Measurements from ENCODE around the gene ADORA1.

The ADORA1 gene

DNA sequence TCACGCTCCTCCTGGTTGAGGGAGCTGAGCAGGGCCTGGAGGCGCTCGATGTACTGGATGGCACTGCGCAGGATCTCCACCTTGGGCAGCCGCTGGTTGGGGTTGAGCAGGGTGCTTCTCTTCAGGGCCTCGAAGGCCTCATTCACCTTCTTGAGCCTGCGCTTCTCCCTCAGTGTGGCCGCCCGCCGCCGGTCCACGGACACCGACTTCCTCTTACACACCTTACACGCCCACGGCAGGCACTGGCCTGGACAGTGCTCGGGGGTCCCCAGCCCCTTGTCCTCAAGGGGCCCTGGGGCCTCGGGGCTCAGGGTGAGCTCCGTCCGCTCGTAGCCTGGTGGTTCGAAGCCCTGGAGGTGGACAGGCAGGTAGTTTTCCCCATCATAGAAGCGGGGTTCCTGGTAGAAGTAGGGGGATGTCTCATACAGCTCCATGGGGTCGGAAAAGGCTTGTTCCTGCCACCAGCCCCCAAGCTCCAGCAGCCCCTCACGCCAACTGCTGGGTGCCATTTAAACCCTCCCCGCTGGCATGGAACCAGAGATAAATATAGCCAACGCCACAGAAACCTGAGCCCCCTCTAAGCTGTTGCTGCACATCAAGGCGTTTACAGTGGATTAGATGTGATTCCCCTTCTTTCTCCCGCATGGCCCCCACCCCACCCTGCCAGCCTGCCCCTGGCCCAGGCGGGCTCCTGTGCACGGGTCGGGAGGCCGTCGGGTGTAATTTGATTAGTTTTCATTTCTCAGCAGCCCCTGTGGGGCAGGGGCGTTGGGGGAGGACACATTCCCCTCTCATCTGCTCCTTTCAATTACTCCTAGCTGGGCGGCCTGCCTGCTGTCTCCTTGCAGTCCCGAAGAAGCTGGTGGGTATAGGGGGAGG, 41.8 kb upstream of the ADORA1 start, which contains the start of gene MYOG:
TSS of gene MYOG (minus strand) at position 485 of the 879 bp plus-strand sequence. CDS start at position 434, 51 bp downstream.
- Histone ChIP-seq H3K36me3 (ENCODE audit: control insufficient read depth, insufficient read depth, low read length) (no peaks in the 10 kb centered on the region), H3K27ac (ENCODE audit: low read depth, low read length) (no peak within 1 kb of the TSS), H3K4me1 (ENCODE audit: control insufficient read depth, insufficient read depth, low read length) (peaks cover 19% of the 10 kb centered on the region), H3K9ac (ENCODE audit: low read depth, low read length) (no peak within 1 kb of the TSS), H3K27me3 (ENCODE audit: control insufficient read depth, insufficient read depth, low read length) (no peaks in the 10 kb centered on the region), H3K4me3 (ENCODE audit: low read depth, low read length) (no peak within 1 kb of the TSS), H3K9me3 (ENCODE audit: control insufficient read depth, insufficient read depth, low read length) (no peaks in the 10 kb centered on the region)

DNA sequence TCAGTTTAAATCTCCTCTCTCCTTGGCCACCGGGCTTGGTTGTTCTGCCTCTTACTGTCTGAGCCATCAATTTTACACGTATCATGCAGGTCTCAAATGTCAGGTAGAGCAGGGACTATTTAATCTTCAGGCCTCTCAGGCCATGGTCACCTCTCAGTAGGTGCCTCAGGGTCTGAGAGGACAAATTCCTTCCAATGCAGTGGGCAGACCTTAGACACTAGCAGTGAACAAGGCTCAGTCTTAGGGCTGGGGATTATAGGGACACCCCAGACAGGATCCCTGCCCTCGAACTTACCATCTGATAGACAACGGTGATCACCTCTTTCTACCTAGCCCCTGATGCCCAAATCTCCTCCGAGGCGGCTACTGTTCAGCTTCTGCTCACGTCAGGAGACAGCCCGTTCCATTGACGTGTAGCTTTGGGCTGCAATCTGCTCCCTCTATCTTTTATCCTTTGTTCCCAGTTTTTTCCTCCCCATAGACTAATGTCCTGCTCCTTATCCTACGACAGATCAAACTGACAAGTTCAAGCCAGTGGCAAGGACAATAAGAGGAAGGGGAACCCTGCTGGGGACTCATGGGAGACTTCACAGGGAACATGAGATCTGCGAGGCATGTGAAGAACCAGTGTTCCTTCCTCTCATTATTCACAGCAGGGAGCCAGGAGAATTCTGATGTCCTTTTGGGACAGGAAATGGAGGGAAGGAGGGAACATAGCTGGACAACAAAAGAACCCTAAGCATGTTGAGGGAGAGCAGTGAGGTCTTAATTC, 40.3 kb upstream of the ADORA1 start:
- Histone ChIP-seq H3K4me1 (ENCODE audit: control insufficient read depth, insufficient read depth, low read length) (peaks cover 11% of the 10 kb centered on the region), H3K36me3 (ENCODE audit: control insufficient read depth, insufficient read depth, low read length) (no peaks in the 10 kb centered on the region), H3K9me3 (ENCODE audit: control insufficient read depth, insufficient read depth, low read length) (no peaks in the 10 kb centered on the region), H3K27me3 (ENCODE audit: control insufficient read depth, insufficient read depth, low read length) (no peaks in the 10 kb centered on the region), H3K4me3 (ENCODE audit: low read depth, low read length) (no peak overlapping the region), H3K9ac (ENCODE audit: low read depth, low read length) (no peak overlapping the region), H3K27ac (ENCODE audit: low read depth, low read length) (no peak overlapping the region)

DNA sequence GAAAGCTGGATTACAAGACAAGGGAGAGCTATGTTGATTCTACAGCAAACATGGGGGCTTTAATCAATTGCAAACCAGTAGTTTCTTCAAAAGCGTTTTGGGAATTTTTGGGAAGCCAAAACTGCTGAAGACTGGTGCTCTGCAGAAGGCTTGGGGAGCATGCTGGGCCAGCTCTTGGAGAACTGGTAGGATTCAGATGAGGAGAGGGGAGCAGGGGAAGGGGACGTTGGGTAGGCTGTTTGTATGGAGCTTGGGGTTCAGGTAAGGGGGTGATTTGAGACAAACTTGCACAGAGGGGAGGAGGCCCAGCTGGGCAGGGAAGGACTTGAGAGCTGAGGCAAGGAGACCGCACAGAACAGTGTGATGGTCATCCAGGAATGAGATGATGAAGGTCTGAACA, 39.1 kb upstream of the ADORA1 start:
- H3K9me3 ChIP-seq (ENCODE audit: control insufficient read depth, insufficient read depth, low read length), result no peaks in the 10 kb centered on the region
- no peaks in the 10 kb centered on the region for H3K27me3 ChIP-seq (ENCODE audit: control insufficient read depth, insufficient read depth, low read length)
- H3K4me3 ChIP-seq (ENCODE audit: low read depth, low read length), result no peak overlapping the region
- no peak overlapping the region for H3K9ac ChIP-seq (ENCODE audit: low read depth, low read length)
- peaks cover 5% of the 10 kb centered on the region; the same call in 1 of the 2 replicates for H3K4me1 ChIP-seq (ENCODE audit: control insufficient read depth, insufficient read depth, low read length)
- H3K27ac ChIP-seq (ENCODE audit: low read depth, low read length), result no peak overlapping the region
- H3K36me3 ChIP-seq (ENCODE audit: control insufficient read depth, insufficient read depth, low read length), result no peaks in the 10 kb centered on the region

DNA sequence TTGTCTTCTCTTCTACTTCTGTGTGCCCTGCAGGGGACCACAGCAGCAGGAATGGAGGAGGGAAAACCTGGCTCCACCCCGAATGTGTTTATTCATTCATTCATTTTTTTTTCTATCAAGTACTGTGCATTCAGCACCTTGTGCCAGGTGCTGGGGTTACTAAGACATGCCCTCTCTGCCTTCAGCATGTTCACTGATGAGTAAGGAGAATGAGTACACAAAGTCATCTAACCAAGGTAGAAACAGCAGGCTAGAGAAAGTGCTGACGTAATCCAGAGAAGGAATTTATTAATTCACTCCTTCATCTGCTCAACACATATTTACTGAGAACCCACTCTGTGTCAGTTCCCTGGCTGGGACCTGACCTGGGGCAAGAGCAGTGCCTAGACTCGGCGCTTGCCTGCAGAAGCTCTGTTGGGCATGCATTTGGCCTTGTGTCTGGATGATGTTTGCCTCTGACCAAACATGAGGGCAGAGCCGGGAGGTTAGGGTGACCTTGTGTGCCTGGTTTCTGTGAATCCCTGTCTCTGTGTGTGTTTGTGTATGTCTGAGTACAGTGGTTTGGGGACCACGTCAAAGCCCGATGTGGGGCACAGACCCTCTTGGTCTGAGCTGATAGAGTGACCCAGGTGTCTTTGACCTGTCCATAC, 38.4 kb upstream of the ADORA1 start:
- no peaks in the 10 kb centered on the region for H3K27me3 ChIP-seq (ENCODE audit: control insufficient read depth, insufficient read depth, low read length)

DNA sequence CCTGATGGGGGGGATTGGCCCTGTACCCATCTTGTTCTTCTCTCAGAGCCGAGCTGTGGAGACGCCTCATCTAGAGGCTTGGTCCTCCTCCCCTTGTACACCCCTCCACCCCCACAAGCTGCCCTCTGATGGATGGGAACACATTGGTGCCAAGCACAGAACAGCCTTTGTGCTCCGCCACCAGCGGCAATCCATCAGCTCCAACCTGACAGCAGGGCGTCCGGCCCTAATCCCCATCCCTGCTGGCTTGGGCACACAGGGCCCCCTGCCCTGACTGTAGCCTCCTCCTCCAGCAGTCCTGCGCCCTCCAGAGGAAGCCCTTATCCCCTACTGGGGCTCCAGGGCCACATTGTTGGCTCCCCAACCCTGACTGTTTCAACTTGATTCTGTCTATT, 37.9 kb upstream of the ADORA1 start:
- H3K36me3 ChIP-seq (ENCODE audit: control insufficient read depth, insufficient read depth, low read length), result no peaks in the 10 kb centered on the region
- H3K9ac ChIP-seq (ENCODE audit: low read depth, low read length), result no peak overlapping the region
- H3K27me3 ChIP-seq (ENCODE audit: control insufficient read depth, insufficient read depth, low read length), result no peaks in the 10 kb centered on the region
- H3K9me3 ChIP-seq (ENCODE audit: control insufficient read depth, insufficient read depth, low read length), result peaks cover 3% of the 10 kb centered on the region; the same call in 1 of the 2 replicates
- H3K4me1 ChIP-seq (ENCODE audit: control insufficient read depth, insufficient read depth, low read length), result no peaks in the 10 kb centered on the region
- H3K4me3 ChIP-seq (ENCODE audit: low read depth, low read length), result no peak overlapping the region
- H3K27ac ChIP-seq (ENCODE audit: low read depth, low read length), result no peak overlapping the region

More for the DNA sequence above, 38.4 kb upstream of the ADORA1 start:
- Histone ChIP-seq H3K4me3 (ENCODE audit: low read depth, low read length) (no peak overlapping the region), H3K9ac (ENCODE audit: low read depth, low read length) (no peak overlapping the region), H3K27ac (ENCODE audit: low read depth, low read length) (no peak overlapping the region), H3K36me3 (ENCODE audit: control insufficient read depth, insufficient read depth, low read length) (no peaks in the 10 kb centered on the region), H3K4me1 (ENCODE audit: control insufficient read depth, insufficient read depth, low read length) (peaks cover 3% of the 10 kb centered on the region; the same call in 1 of the 2 replicates), H3K9me3 (ENCODE audit: control insufficient read depth, insufficient read depth, low read length) (no peaks in the 10 kb centered on the region)

DNA sequence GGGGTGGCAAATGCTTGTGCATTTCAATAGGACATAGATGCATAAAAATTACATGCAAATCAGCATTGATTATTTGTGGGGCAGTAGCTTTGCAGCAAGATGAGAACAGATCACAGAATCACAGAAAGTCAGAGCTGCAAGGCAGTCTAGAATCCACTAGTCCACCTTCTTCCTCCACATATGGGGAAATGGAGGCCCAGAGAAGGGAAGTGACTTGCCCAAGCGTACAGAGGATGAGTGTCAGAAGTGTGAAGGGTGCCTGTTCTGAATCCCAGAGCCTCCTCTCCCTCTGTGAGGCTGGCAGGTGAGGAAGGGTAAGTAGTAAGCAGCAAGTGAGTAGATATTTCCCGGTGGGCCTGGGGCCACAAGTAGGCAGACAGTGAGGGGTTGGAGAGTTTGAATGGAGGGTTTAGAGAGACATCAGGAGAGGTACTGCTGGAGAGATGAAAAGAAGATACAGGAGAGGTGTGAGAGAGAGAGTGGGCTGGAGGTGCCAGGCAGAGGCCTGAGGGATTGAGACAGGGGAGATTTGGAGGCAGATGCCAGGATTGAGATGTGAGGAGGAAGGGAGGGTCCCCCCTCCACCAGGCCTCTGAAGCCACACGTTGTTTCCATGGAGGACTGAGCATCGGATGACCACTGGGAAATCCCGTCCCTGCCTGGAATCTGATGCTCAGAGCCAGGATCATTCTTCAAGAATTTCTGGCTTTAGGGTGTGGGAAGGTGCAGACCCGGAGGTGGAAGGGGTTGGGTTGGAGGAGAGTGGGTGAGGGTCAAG, 36.9 kb upstream of the ADORA1 start:
- Histone ChIP-seq H3K36me3 (ENCODE audit: control insufficient read depth, insufficient read depth, low read length) (no peaks in the 10 kb centered on the region), H3K27ac (ENCODE audit: low read depth, low read length) (no peak overlapping the region), H3K27me3 (ENCODE audit: control insufficient read depth, insufficient read depth, low read length) (no peaks in the 10 kb centered on the region)

DNA sequence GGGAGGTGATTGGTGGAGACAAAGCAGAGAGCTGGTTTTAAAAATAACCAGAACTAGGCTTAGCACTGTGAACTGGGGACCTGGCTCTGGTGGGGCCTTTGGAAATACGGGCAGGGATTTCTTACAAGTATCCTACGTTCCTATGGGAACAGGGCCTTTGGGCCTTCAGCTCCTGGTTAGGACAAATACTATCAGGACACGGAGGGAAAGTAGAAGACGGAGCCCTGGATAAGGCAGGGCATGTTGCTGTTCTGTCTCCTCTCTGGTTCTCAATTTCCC, 36.4 kb upstream of the ADORA1 start:
- H3K4me3 ChIP-seq (ENCODE audit: low read depth, low read length), result no peak overlapping the region
- peaks cover 12% of the 10 kb centered on the region; the same call in 1 of the 2 replicates for H3K9me3 ChIP-seq (ENCODE audit: control insufficient read depth, insufficient read depth, low read length)
- H3K27ac ChIP-seq (ENCODE audit: low read depth, low read length), result no peak overlapping the region
- H3K4me1 ChIP-seq (ENCODE audit: control insufficient read depth, insufficient read depth, low read length), result no peaks in the 10 kb centered on the region
- no peaks in the 10 kb centered on the region for H3K36me3 ChIP-seq (ENCODE audit: control insufficient read depth, insufficient read depth, low read length)
- H3K27me3 ChIP-seq (ENCODE audit: control insufficient read depth, insufficient read depth, low read length), result no peaks in the 10 kb centered on the region
- H3K9ac ChIP-seq (ENCODE audit: low read depth, low read length), result no peak overlapping the region

More for the DNA sequence above, 36.9 kb upstream of the ADORA1 start:
- Histone ChIP-seq H3K9ac (ENCODE audit: low read depth, low read length) (no peak overlapping the region), H3K4me3 (ENCODE audit: low read depth, low read length) (no peak overlapping the region), H3K4me1 (ENCODE audit: control insufficient read depth, insufficient read depth, low read length) (no peaks in the 10 kb centered on the region), H3K9me3 (ENCODE audit: control insufficient read depth, insufficient read depth, low read length) (peaks cover 9% of the 10 kb centered on the region; the same call in 1 of the 2 replicates)

DNA sequence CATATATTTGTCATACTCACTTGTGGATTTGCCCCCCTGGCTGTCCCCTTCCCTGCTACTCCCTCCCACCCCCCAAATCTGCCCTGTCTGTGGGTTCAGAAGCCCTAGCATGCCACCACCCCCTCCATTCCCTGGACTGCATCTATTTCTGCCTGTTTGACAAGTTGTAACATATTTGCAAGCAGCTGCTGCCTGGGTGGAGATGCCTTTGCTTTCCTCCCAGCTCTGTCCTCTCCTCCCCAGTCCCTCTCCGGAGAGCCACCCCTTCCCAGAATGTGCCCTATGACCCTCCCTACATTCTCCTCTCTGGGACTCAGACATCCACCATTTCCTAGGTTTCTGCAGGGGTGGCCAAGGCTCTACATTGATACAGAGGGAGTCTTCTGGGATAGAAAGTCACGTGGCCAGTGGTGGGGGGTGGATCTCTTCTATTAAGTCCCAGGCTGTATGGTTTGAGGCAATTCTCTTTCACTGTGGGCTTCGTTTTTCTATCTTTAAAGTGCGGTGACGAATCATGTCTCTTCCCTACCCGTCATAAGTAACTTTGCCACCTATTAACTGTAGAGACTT, 35.7 kb upstream of the ADORA1 start:
- no peaks in the 10 kb centered on the region for H3K27me3 ChIP-seq (ENCODE audit: control insufficient read depth, insufficient read depth, low read length)
- H3K9me3 ChIP-seq (ENCODE audit: control insufficient read depth, insufficient read depth, low read length), result peaks cover 12% of the 10 kb centered on the region; the same call in 1 of the 2 replicates

DNA sequence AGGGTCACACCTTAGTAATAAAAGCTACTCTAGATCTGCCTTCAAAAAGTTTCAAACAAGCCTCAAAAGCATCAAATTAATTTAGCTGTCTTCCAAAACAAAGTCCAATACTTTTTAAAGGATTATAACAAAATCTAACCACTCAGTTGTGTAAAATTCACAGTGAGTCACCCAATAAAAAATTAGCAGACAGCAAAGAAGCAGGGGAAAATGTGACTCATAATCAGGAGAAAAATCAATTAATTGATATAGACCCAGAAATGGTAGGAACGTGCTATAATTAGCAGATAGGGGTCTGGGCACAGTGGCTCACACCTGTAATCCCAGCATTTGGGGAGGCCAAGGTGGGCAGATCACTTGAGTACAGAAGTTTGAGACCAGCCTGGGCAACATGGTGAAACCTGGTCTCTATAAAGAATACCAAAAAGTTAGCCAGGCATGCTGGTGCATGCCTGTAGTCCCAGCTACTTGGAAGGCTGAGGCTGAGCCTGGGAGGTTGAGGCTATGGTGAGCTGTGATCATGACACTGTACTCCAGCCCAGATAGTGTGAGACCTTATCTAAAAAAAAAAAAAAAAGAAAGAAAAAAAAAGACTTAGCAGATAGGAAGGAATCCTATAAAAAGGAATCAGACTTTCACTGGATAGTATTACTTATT, 33.6 kb upstream of the ADORA1 start:
- Histone ChIP-seq H3K9ac (ENCODE audit: low read depth, low read length) (no peak overlapping the region), H3K36me3 (ENCODE audit: control insufficient read depth, insufficient read depth, low read length) (no peaks in the 10 kb centered on the region), H3K4me1 (ENCODE audit: control insufficient read depth, insufficient read depth, low read length) (no peaks in the 10 kb centered on the region), H3K4me3 (ENCODE audit: low read depth, low read length) (no peak overlapping the region), H3K9me3 (ENCODE audit: control insufficient read depth, insufficient read depth, low read length) (peaks cover 12% of the 10 kb centered on the region; the same call in 1 of the 2 replicates), H3K27ac (ENCODE audit: low read depth, low read length) (no peak overlapping the region), H3K27me3 (ENCODE audit: control insufficient read depth, insufficient read depth, low read length) (no peaks in the 10 kb centered on the region)

More for the DNA sequence above, 35.7 kb upstream of the ADORA1 start:
- Histone ChIP-seq H3K9ac (ENCODE audit: low read depth, low read length) (no peak overlapping the region), H3K27ac (ENCODE audit: low read depth, low read length) (no peak overlapping the region), H3K4me1 (ENCODE audit: control insufficient read depth, insufficient read depth, low read length) (no peaks in the 10 kb centered on the region), H3K4me3 (ENCODE audit: low read depth, low read length) (no peak overlapping the region), H3K36me3 (ENCODE audit: control insufficient read depth, insufficient read depth, low read length) (no peaks in the 10 kb centered on the region)
